ENCODE data around the gene FOXJ1.

FOXJ1 gene

GRCh38 chr17:76125922-76126321, 15.1 kb downstream of the FOXJ1 start:
- CTCF ChIA-PET = interaction anchor here (0.6 to 2.9 kb wide), 9 partner anchors 53 to 236 kb away, joined by 3 to 26 read pairs (median 3); no protein-coding TSS in a partner anchor
- POLR2A ChIA-PET = no interaction called here
- DNase-seq (ENCODE audit: extremely low spot score) = no peak
- TF ChIP-seq ARNT (IDR thresholded peaks at IDR 0.05) (no peak), SP1 (IDR thresholded peaks at IDR 0.05) (no peak), FOXK2 (IDR thresholded peaks at IDR 0.05) (no peak), FOXM1 (IDR thresholded peaks at IDR 0.05; ENCODE audit: borderline replicate concordance) (no peak), CTBP1 (IDR thresholded peaks at IDR 0.05; ENCODE audit: borderline replicate concordance) (no peak), BHLHE40 (IDR thresholded peaks at IDR 0.05; ENCODE audit: borderline replicate concordance) (no peak), TARDBP (IDR thresholded peaks at IDR 0.05) (no peak), SUZ12 (IDR thresholded peaks at IDR 0.05) (no peak), L3MBTL2 (conservative IDR thresholded peaks at IDR 0.05) (no peak), NFRKB (IDR thresholded peaks at IDR 0.05) (no peak), ZNF384 (IDR thresholded peaks at IDR 0.05) (no peak), ELF4 (IDR thresholded peaks at IDR 0.05) (no peak), FOXA1 (IDR thresholded peaks at IDR 0.05) (no peak), HDGF (IDR thresholded peaks at IDR 0.05; ENCODE audit: borderline replicate concordance) (no peak), LEF1 (IDR thresholded peaks at IDR 0.05; ENCODE audit: borderline replicate concordance) (no peak), PKNOX1 (IDR thresholded peaks at IDR 0.05) (no peak)

GRCh38 chr17:76125391-76125675, 15.7 kb downstream of the FOXJ1 start:
- DNase-seq (ENCODE audit: extremely low spot score) = no peak
- POLR2A ChIA-PET = no interaction called here
- TF ChIP-seq SUZ12 (IDR thresholded peaks at IDR 0.05) = no peak
- no peak for TF ChIP-seq ELF4 (IDR thresholded peaks at IDR 0.05)
- TF ChIP-seq ZNF384 (IDR thresholded peaks at IDR 0.05) = no peak
- TF ChIP-seq FOXK2 (IDR thresholded peaks at IDR 0.05) = no peak
- no peak for TF ChIP-seq LEF1 (IDR thresholded peaks at IDR 0.05; ENCODE audit: borderline replicate concordance)
- TF ChIP-seq PKNOX1 (IDR thresholded peaks at IDR 0.05) = no peak
- no peak for TF ChIP-seq ARNT (IDR thresholded peaks at IDR 0.05)
- no peak for TF ChIP-seq TARDBP (IDR thresholded peaks at IDR 0.05)
- TF ChIP-seq SP1 (IDR thresholded peaks at IDR 0.05) = no peak
- no peak for TF ChIP-seq L3MBTL2 (conservative IDR thresholded peaks at IDR 0.05)
- TF ChIP-seq FOXA1 (IDR thresholded peaks at IDR 0.05) = no peak
- TF ChIP-seq HDGF (IDR thresholded peaks at IDR 0.05; ENCODE audit: borderline replicate concordance) = no peak
- no peak for TF ChIP-seq FOXM1 (IDR thresholded peaks at IDR 0.05; ENCODE audit: borderline replicate concordance)
- TF ChIP-seq BHLHE40 (IDR thresholded peaks at IDR 0.05; ENCODE audit: borderline replicate concordance) = no peak
- CTCF ChIA-PET = interaction anchor here (0.6 to 2.9 kb wide), 11 partner anchors 9 to 275 kb away, joined by 3 to 26 read pairs (median 4); partner anchors contain the start of gene FOXJ1

GRCh38 chr17:76124582-76125390, 16.3 kb downstream of the FOXJ1 start:
- POLR2A ChIA-PET = interaction anchor here (1.4 kb wide), 1 partner anchor 138 kb away, joined by 4 read pairs; no protein-coding TSS in a partner anchor
- TF ChIP-seq FOXA1 (IDR thresholded peaks at IDR 0.05) (no peak), ELF4 (IDR thresholded peaks at IDR 0.05) (no peak), FOXM1 (IDR thresholded peaks at IDR 0.05; ENCODE audit: borderline replicate concordance) (no peak), NFRKB (IDR thresholded peaks at IDR 0.05) (no peak), BHLHE40 (IDR thresholded peaks at IDR 0.05; ENCODE audit: borderline replicate concordance) (no peak), FOXK2 (IDR thresholded peaks at IDR 0.05) (no peak)
- CTCF ChIA-PET = interaction anchor here (0.6 to 2.9 kb wide), 11 partner anchors 10 to 274 kb away, joined by 3 to 26 read pairs (median 4); partner anchors contain the start of gene FOXJ1
- DNase-seq (ENCODE audit: extremely low spot score) = peak; percentile 61

GRCh38 chr17:76123749-76124581, 17.1 kb downstream of the FOXJ1 start:
- DNase-seq (ENCODE audit: extremely low spot score) = no peak
- CTCF ChIA-PET = interaction anchor here (0.9 to 1.6 kb wide), 7 partner anchors 18 to 160 kb away, joined by 3 to 13 read pairs (median 5); partner anchors contain the start of gene FOXJ1
- no peak for TF ChIP-seq PKNOX1 (IDR thresholded peaks at IDR 0.05)
- TF ChIP-seq ZNF384 (IDR thresholded peaks at IDR 0.05) = no peak
- POLR2A ChIA-PET = interaction anchor here (1.1 to 1.4 kb wide), 2 partner anchors 9 to 139 kb away, joined by 4 read pairs; no protein-coding TSS in a partner anchor

- TF ChIP-seq L3MBTL2 (conservative IDR thresholded peaks at IDR 0.05) = no peak
- TF ChIP-seq FOXA1 (IDR thresholded peaks at IDR 0.05) = no peak
- TF ChIP-seq ELF4 (IDR thresholded peaks at IDR 0.05) = no peak
- no peak for TF ChIP-seq LEF1 (IDR thresholded peaks at IDR 0.05; ENCODE audit: borderline replicate concordance)
- TF ChIP-seq FOXM1 (IDR thresholded peaks at IDR 0.05; ENCODE audit: borderline replicate concordance) = no peak
- no peak for TF ChIP-seq SP1 (IDR thresholded peaks at IDR 0.05)
- TF ChIP-seq SUZ12 (IDR thresholded peaks at IDR 0.05) = no peak
- no peak for TF ChIP-seq NFRKB (IDR thresholded peaks at IDR 0.05)
- TF ChIP-seq CTBP1 (IDR thresholded peaks at IDR 0.05; ENCODE audit: borderline replicate concordance) = no peak
- no peak for TF ChIP-seq HDGF (IDR thresholded peaks at IDR 0.05; ENCODE audit: borderline replicate concordance)
- TF ChIP-seq TARDBP (IDR thresholded peaks at IDR 0.05) = no peak
- TF ChIP-seq ARNT (IDR thresholded peaks at IDR 0.05) = no peak
- TF ChIP-seq BHLHE40 (IDR thresholded peaks at IDR 0.05; ENCODE audit: borderline replicate concordance) = no peak
- POLR2A ChIA-PET = interaction anchor here (1.1 to 1.4 kb wide), 2 partner anchors 10 to 140 kb away, joined by 4 read pairs; no protein-coding TSS in a partner anchor
- DNase-seq (ENCODE audit: extremely low spot score) = no peak
- CTCF ChIA-PET = interaction anchor here (0.9 to 1.6 kb wide), 4 partner anchors 19 to 157 kb away, joined by 5 to 13 read pairs (median 6); partner anchors contain the start of gene FOXJ1
These were observed 17.9 kb downstream of the FOXJ1 start for GRCh38 chr17:76123191-76123499.

Measured in HEK293T (cell line).